ENCODE measurements around the gene TNRC6B.
"Not testable (repeated sequence)": the region's sequence is repeated elsewhere in the genome, so short reads cannot be mapped to it uniquely, and the experiment has no call there.

TNRC6B gene

GRCh38 chr22:40300884-40301672, 123.4 kb downstream of the TNRC6B start:
- DNase-seq: no peak

GRCh38 chr22:40302149-40302548, 124.4 kb downstream of the TNRC6B start:
- no peak for DNase-seq

- no peak for DNase-seq
Measured at GRCh38 chr22:40305625-40306024, 127.9 kb downstream of the TNRC6B start.

- DNase-seq: no peak
Measured at GRCh38 chr22:40308999-40309573, 131.4 kb downstream of the TNRC6B start.

- DNase-seq: no peak
Measured at GRCh38 chr22:40309631-40310030, 131.9 kb downstream of the TNRC6B start.

- DNase-seq: no peak
Measured at GRCh38 chr22:40310081-40310767, 132.5 kb downstream of the TNRC6B start.

- no peak for DNase-seq
Measured at GRCh38 chr22:40310768-40311120, 133.0 kb downstream of the TNRC6B start.

GRCh38 chr22:40311646-40312045, 133.9 kb downstream of the TNRC6B start:
- not testable (repeated sequence) for DNase-seq

GRCh38 chr22:40312050-40312449, 134.3 kb downstream of the TNRC6B start:
- DNase-seq: no peak

GRCh38 chr22:40313007-40313406, 135.3 kb downstream of the TNRC6B start:
- DNase-seq: no peak

- DNase-seq: no peak
Measured at GRCh38 chr22:40314041-40314440, 136.3 kb downstream of the TNRC6B start.

GRCh38 chr22:40320687-40321086, 143.0 kb downstream of the TNRC6B start:
- DNase-seq: no peak

- DNase-seq: no peak
Measured at GRCh38 chr22:40322021-40322420, 144.3 kb downstream of the TNRC6B start.

- no peak for DNase-seq
Measured at GRCh38 chr22:40322818-40323447, 145.2 kb downstream of the TNRC6B start.

GRCh38 chr22:40323681-40324171, 146.0 kb downstream of the TNRC6B start:
- no peak for DNase-seq

- DNase-seq: no peak
Measured at GRCh38 chr22:40324468-40325305, 147.0 kb downstream of the TNRC6B start.

- DNase-seq: no peak
Measured at GRCh38 chr22:40325315-40325714, 147.6 kb downstream of the TNRC6B start.

GRCh38 chr22:40326905-40327735, 149.4 kb downstream of the TNRC6B start:
- no peak for DNase-seq

- no peak for DNase-seq
Measured at GRCh38 chr22:40328546-40329456, 151.1 kb downstream of the TNRC6B start.

- DNase-seq: no peak
Measured at GRCh38 chr22:40329466-40329865, 151.7 kb downstream of the TNRC6B start.

Data from NCI-H774 (cell line).